Gastroesophageal sphincter (tissue), 4 donors: ENCODE results near the gene HS6ST2. TPM values are rescaled to one million over a fixed set of nuclear protein-coding genes. Genes with fewer than 3 reads are reported as not detected.
A peak's percentile ranks its signal among the peaks of the same experiment; 100 is the strongest.

Experiments used
- ATAC-seq: fragments of 150-250 bp; one replicate; pipeline ENCODE4 v1.9.1; 2016; ENCODE audit warnings: mild to moderate bottlenecking, moderate library complexity
- H3K27ac ChIP-seq, 4 donors: fragments of 200-600 bp; sonication (generic) in 3 of 4; 1 replicate in 3 of 4; 2 replicates in 1 of 4; pipeline ENCODE4 v1.5.1; 2016 to 2019
- H3K27me3 ChIP-seq: fragments of 200-600 bp; sonication (generic); one replicate; pipeline ENCODE4 v1.5.1; 2019
- H3K36me3 ChIP-seq, 2 donors: fragments of 200-600 bp; sonication (generic); one replicate each; pipeline ENCODE4 v1.5.1; 2019; ENCODE audit warnings: control low read depth in 1 of 2
- H3K4me1 ChIP-seq, 3 donors: fragments of 200-600 bp; sonication (generic); 1 replicate in 2 of 3; 2 replicates in 1 of 3; pipeline ENCODE4 v1.5.1; 2016 to 2019; ENCODE audit warnings: control low read depth in 2 of 3
- H3K4me3 ChIP-seq, 2 donors: fragments of 200-600 bp; sonication (generic); one replicate each; pipeline ENCODE4 v1.5.1; 2019; ENCODE audit warnings: mild to moderate bottlenecking in 1 of 2, moderate library complexity in 1 of 2
- H3K9me3 ChIP-seq, 3 donors: fragments of 200-600 bp; sonication (generic); one replicate each; pipeline ENCODE4 v1.5.1; 2017 to 2019; ENCODE audit warnings: control low read depth in 2 of 3
- EP300 ChIP-seq: sonication (generic); formaldehyde crosslinking; IDR thresholded peaks from one replicate; pipeline ENCODE4 v1.6.1; 2017; ENCODE audit warnings: antibody characterized with exemption, mild to moderate bottlenecking
- POLR2A ChIP-seq, 2 donors: fragments of 450-650 bp; IDR thresholded peaks; one replicate each; pipeline ENCODE4 v1.6.1; 2017; ENCODE audit warnings: antibody characterized with exemption in 2 of 2, mild to moderate bottlenecking in 2 of 2, moderate library complexity in 1 of 2
- POLR2AphosphoS5 ChIP-seq: sonication (generic); formaldehyde crosslinking; IDR thresholded peaks from one replicate; pipeline ENCODE4 v1.6.1; 2017; ENCODE audit warnings: antibody characterized with exemption
- WGBS, 2 donors: methylation state at CpG; one replicate each; pipeline ENCODE4 v1.1.5; 2018; ENCODE audit warnings: low coverage in 1 of 2; 5-methylcytosine and 5-hydroxymethylcytosine counted together
- total RNA-seq, 4 donors: library from RNA; depleted of rRNA; stranded (reverse); fragments of >200 nt; gene quantifications; one replicate each; pipeline ENCODE4 v1.1.0, GENCODE V29; 2016
- TF ChIP-seq, protein P1 (sequence below), 4 experiments: fragments of 200-600 bp in 2 of 4; fragments of 450-650 bp in 2 of 4; sonication (generic) in 1 of 4; IDR thresholded peaks; one replicate each; pipeline ENCODE4 v1.5.1; 2017 to 2019; ENCODE audit warnings: antibody characterized with exemption in 4 of 4, mild to moderate bottlenecking in 2 of 4, moderate library complexity in 2 of 4

HS6ST2 gene
- total RNA-seq, 4 donors from 2014 or later = 0.08 to 1.9 (median 0.22) TPM

GRCh38 chrX:132708529-132708928 lies 249.9 kb downstream of the HS6ST2 start:
- H3K27me3 ChIP-seq = no peaks in the 10 kb centered on the region
- no peak overlapping the region for H3K27ac ChIP-seq
- TF ChIP-seq EP300 (no peak), POLR2A (IDR thresholded peaks at IDR 0.05) (no peak)
- TF ChIP-seq, protein P1, sequence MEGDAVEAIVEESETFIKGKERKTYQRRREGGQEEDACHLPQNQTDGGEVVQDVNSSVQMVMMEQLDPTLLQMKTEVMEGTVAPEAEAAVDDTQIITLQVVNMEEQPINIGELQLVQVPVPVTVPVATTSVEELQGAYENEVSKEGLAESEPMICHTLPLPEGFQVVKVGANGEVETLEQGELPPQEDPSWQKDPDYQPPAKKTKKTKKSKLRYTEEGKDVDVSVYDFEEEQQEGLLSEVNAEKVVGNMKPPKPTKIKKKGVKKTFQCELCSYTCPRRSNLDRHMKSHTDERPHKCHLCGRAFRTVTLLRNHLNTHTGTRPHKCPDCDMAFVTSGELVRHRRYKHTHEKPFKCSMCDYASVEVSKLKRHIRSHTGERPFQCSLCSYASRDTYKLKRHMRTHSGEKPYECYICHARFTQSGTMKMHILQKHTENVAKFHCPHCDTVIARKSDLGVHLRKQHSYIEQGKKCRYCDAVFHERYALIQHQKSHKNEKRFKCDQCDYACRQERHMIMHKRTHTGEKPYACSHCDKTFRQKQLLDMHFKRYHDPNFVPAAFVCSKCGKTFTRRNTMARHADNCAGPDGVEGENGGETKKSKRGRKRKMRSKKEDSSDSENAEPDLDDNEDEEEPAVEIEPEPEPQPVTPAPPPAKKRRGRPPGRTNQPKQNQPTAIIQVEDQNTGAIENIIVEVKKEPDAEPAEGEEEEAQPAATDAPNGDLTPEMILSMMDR (IDR thresholded peaks at IDR 0.05) = no peak
- H3K9me3 ChIP-seq = no peaks in the 10 kb centered on the region
- H3K4me1 ChIP-seq = no peaks in the 10 kb centered on the region
- no peak overlapping the region for H3K4me3 ChIP-seq
- ATAC-seq = no peak
- no peaks in the 10 kb centered on the region for H3K36me3 ChIP-seq

- TF ChIP-seq POLR2AphosphoS5 = peak; percentile 58
- no peak for TF ChIP-seq EP300
Observed at GRCh38 chrX:132704769-132705168, 253.7 kb downstream of the HS6ST2 start.

GRCh38 chrX:132694382-132694781 lies 264.0 kb downstream of the HS6ST2 start:
- no peak overlapping the region for H3K4me3 ChIP-seq

More at GRCh38 chrX:132704769-132705168, 253.7 kb downstream of the HS6ST2 start:
- Histone ChIP-seq H3K4me3 (no peak overlapping the region), H3K36me3 (no peaks in the 10 kb centered on the region), H3K4me1 (no peaks in the 10 kb centered on the region), H3K9me3 (no peaks in the 10 kb centered on the region), H3K27ac (no peak overlapping the region), H3K27me3 (no peaks in the 10 kb centered on the region)
- no peak for ATAC-seq
- WGBS, 2 donors = 0% methylated on average over 1 of the region's 2 CpGs; no CpG with 5 or more reads in 1 of the 2 donors

DNA sequence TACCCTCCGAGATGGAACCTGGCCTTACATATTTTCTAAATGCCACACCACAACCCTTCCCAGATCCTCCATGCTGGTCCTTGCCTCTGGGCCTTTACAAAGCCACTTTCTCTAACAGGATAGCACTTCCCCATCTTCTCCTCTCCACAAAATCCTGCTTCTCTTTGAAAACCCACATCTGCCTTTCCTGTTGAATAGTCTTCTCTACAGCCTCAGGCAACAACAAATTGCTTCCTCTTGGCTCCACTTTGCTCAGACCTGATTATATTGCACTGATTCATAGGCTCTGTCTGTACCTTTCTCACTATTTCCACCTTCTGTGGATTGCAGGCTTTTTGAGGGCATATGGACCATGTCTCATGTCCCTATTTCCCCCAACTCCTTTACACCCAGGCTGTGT lies 265.9 kb downstream of the HS6ST2 start:
- 67% methylated on average over 1 of the region's 1 CpG; no CpG with 5 or more reads in 1 of the 2 donors for WGBS, 2 donors
- H3K4me3 ChIP-seq = no peak overlapping the region

More at GRCh38 chrX:132694382-132694781, 264.0 kb downstream of the HS6ST2 start:
- TF ChIP-seq POLR2AphosphoS5 (no peak), EP300 (no peak), POLR2A (IDR thresholded peaks at IDR 0.05) (no peak)
- TF ChIP-seq, protein P1 (IDR thresholded peaks at IDR 0.05) = no peak
- Histone ChIP-seq H3K27me3 (no peaks in the 10 kb centered on the region), H3K36me3 (no peaks in the 10 kb centered on the region), H3K4me1 (no peaks in the 10 kb centered on the region), H3K27ac (no peak overlapping the region), H3K9me3 (no peaks in the 10 kb centered on the region)
- no peak for ATAC-seq
- 82 to 93% methylated on average over 3 of the region's 3 CpGs for WGBS, 2 donors

DNA sequence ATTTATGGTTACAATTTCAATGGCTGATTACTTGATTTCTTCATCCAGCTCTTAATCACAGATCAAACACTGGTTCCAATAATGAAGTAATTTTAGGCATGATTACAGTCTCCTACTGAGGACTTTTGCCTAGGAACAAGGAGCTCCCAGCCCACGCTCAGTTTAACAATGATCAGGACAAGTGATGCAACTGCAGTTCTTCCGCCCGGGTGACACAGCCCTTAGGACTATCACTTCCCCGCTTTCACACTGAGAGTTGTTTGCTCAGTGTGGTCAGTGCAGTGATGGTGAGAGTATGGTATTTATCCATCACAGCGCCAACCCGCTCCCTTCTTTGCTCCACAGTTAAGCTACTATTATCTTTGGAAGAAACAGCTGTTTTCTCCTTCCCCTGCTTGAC lies 266.4 kb downstream of the HS6ST2 start:
- H3K9me3 ChIP-seq = no peaks in the 10 kb centered on the region
- TF ChIP-seq, protein P1 (IDR thresholded peaks at IDR 0.05) = no peak
- no peak for TF ChIP-seq EP300
- no peak for TF ChIP-seq POLR2AphosphoS5
- no peak for TF ChIP-seq POLR2A (IDR thresholded peaks at IDR 0.05)
- no peak overlapping the region for H3K27ac ChIP-seq
- H3K4me3 ChIP-seq = no peak overlapping the region
- no peaks in the 10 kb centered on the region for H3K36me3 ChIP-seq
- ATAC-seq = peak; percentile 57
- 77% methylated on average over 5 of the region's 6 CpGs; no CpG with 5 or more reads in 1 of the 2 donors for WGBS, 2 donors
- H3K4me1 ChIP-seq = no peaks in the 10 kb centered on the region
- no peaks in the 10 kb centered on the region for H3K27me3 ChIP-seq

More for the DNA sequence above, 265.9 kb downstream of the HS6ST2 start:
- no peak overlapping the region for H3K27ac ChIP-seq
- no peaks in the 10 kb centered on the region for H3K36me3 ChIP-seq
- H3K4me1 ChIP-seq = no peaks in the 10 kb centered on the region
- H3K27me3 ChIP-seq = no peaks in the 10 kb centered on the region
- TF ChIP-seq EP300 = no peak
- TF ChIP-seq POLR2A (IDR thresholded peaks at IDR 0.05) = no peak
- TF ChIP-seq, protein P1 (IDR thresholded peaks at IDR 0.05) = no peak
- no peak for TF ChIP-seq POLR2AphosphoS5
- no peaks in the 10 kb centered on the region for H3K9me3 ChIP-seq
- ATAC-seq = no peak
